Measurements from ENCODE around the gene PRDM15. TPM values are rescaled to one million over a fixed set of nuclear protein-coding genes. Genes with fewer than 3 reads are reported as not detected.

PRDM15 gene
- polyA plus RNA-seq, 3 donors, result 0.19 to 19.0 (median 0.74) TPM

- H3K27me3 ChIP-seq (ENCODE audit: control insufficient read depth in 2 of 2, insufficient read depth in 2 of 2, low read length in 2 of 2), result no peaks in the 10 kb centered on the region
- Mint-ChIP-seq H3K4me3 (peak overlapping the region; percentile 72 to 84), H3K4me1 (peaks cover 79% of the 10 kb centered on the region), H3K36me3 (no peaks in the 10 kb centered on the region), H3K27ac (peak overlapping the region; percentile 91 to 100 (median 96)), H3K27me3 (ENCODE audit: low read depth in 3 of 3) (peaks cover 5 to 10% (median 8%) of the 10 kb centered on the region in 3 donors), H3K9me3 (peaks cover 0 to 2% (median 0%) of the 10 kb centered on the region in 7 donors)
- peak overlapping the region; percentile 48 for H3K9ac ChIP-seq (ENCODE audit: insufficient read depth, low read length, poor library complexity, severe bottlenecking)
- WGBS (ENCODE audit: insufficient coverage), result no CpG with 5 or more reads among the region's 10 CpGs
- no peaks in the 10 kb centered on the region for H3K36me3 ChIP-seq (replicated peaks in 1 of 2; ENCODE audit: control insufficient read depth in 1 of 2, insufficient read depth in 2 of 2, low read length in 2 of 2)
- H3K9me3 ChIP-seq (replicated peaks in 1 of 2; ENCODE audit: control insufficient read depth in 1 of 2, insufficient read depth in 1 of 2, low read length in 2 of 2), result no peaks in the 10 kb centered on the region
- H3K4me3 ChIP-seq (replicated peaks in 1 of 3; ENCODE audit: low read depth in 2 of 3, low read length in 3 of 3), result peak overlapping the region in 2 of 3 experiments; percentile 23 to 63
- H3K79me2 ChIP-seq (ENCODE audit: insufficient read depth, low read length), result peaks cover 8% of the 10 kb centered on the region
- peak overlapping the region; percentile 66 for H2AFZ ChIP-seq (ENCODE audit: insufficient read depth, low read depth, low read length, poor library complexity, severe bottlenecking)
- intact Hi-C loops (cut with micrococcal nuclease), result no loop called here
- H3K4me2 ChIP-seq (replicated peaks; ENCODE audit: extremely low read depth, low read length, poor library complexity, severe bottlenecking), result peak overlapping the region; percentile 70
- peaks cover 3% of the 10 kb centered on the region for H4K20me1 ChIP-seq (ENCODE audit: insufficient read depth, low read length)
- DNase-seq, result peak; percentile 75 to 94 (median 82)
- H3K4me1 ChIP-seq (ENCODE audit: control insufficient read depth in 1 of 2, insufficient read depth in 2 of 2, low read length in 2 of 2), result peaks cover 61% of the 10 kb centered on the region in 2 donors
- no peak for TF ChIP-seq CTCF (IDR thresholded peaks at IDR 0.05)
- peak overlapping the region; percentile 85 to 94 for H3K27ac ChIP-seq (ENCODE audit: low read depth in 1 of 2, low read length in 2 of 2)
Measured at GRCh38 chr21:41928621-41929220, 49.6 kb upstream of the PRDM15 start.

GRCh38 chr21:41927727-41928409 is 48.7 kb upstream of the PRDM15 start:
- H3K9me3 Mint-ChIP-seq, result peaks cover 0 to 2% (median 0%) of the 10 kb centered on the region in 7 donors
- peak overlapping the region; percentile 70 for H3K4me2 ChIP-seq (replicated peaks; ENCODE audit: extremely low read depth, low read length, poor library complexity, severe bottlenecking)
- TF ChIP-seq CTCF (IDR thresholded peaks at IDR 0.05), result no peak
- peak overlapping the region; percentile 48 for H3K9ac ChIP-seq (ENCODE audit: insufficient read depth, low read length, poor library complexity, severe bottlenecking)
- DNase-seq, result peak; percentile 44 to 60 (median 50)
- H3K79me2 ChIP-seq (ENCODE audit: insufficient read depth, low read length), result peaks cover 8% of the 10 kb centered on the region
- no peaks in the 10 kb centered on the region for H3K36me3 ChIP-seq (replicated peaks in 1 of 2; ENCODE audit: control insufficient read depth in 1 of 2, insufficient read depth in 2 of 2, low read length in 2 of 2)
- peaks cover 52% of the 10 kb centered on the region in 2 donors for H3K4me1 ChIP-seq (ENCODE audit: control insufficient read depth in 1 of 2, insufficient read depth in 2 of 2, low read length in 2 of 2)
- peak overlapping the region; percentile 66 for H2AFZ ChIP-seq (ENCODE audit: insufficient read depth, low read depth, low read length, poor library complexity, severe bottlenecking)
- H3K27ac Mint-ChIP-seq, result peak overlapping the region; percentile 91 to 100 (median 96)
- peaks cover 74% of the 10 kb centered on the region for H3K4me1 Mint-ChIP-seq
- no peaks in the 10 kb centered on the region for H3K9me3 ChIP-seq (replicated peaks in 1 of 2; ENCODE audit: control insufficient read depth in 1 of 2, insufficient read depth in 1 of 2, low read length in 2 of 2)
- no peaks in the 10 kb centered on the region for H3K27me3 ChIP-seq (ENCODE audit: control insufficient read depth in 2 of 2, insufficient read depth in 2 of 2, low read length in 2 of 2)
- 33% methylated on average over 12 of the region's 17 CpGs for whole genome bisulfite sequencing (ENCODE audit: insufficient coverage)
- intact Hi-C loops (cut with micrococcal nuclease), result no loop called here
- H3K4me3 ChIP-seq (replicated peaks in 1 of 3; ENCODE audit: low read depth in 2 of 3, low read length in 3 of 3), result peak overlapping the region; percentile 19 to 63 (median 23)
- no peaks in the 10 kb centered on the region for H3K36me3 Mint-ChIP-seq
- H4K20me1 ChIP-seq (ENCODE audit: insufficient read depth, low read length), result no peaks in the 10 kb centered on the region
- H3K27me3 Mint-ChIP-seq (ENCODE audit: low read depth in 3 of 3), result peaks cover 4 to 8% (median 6%) of the 10 kb centered on the region in 3 donors
- H3K4me3 Mint-ChIP-seq, result peak overlapping the region; percentile 72 to 84
- H3K27ac ChIP-seq (ENCODE audit: low read depth in 1 of 2, low read length in 2 of 2), result peak overlapping the region; percentile 85 to 94
